Adrenal gland (tissue), 5 donors: ENCODE measurements around the gene EFCAB11.

ENCODE experiments used
- POLR2A ChIP-seq, 2 donors: fragments of 450-650 bp; IDR thresholded peaks; one replicate each; pipeline ENCODE4 v1.6.1; 2017; ENCODE audit warnings: antibody characterized with exemption in 2 of 2, mild to moderate bottlenecking in 2 of 2, moderate library complexity in 1 of 2
- TF ChIP-seq, protein P1 (sequence below), 6 experiments: fragments of 450-650 bp in 4 of 6; fragments of 200-600 bp in 2 of 6; sonication (generic) in 1 of 6; IDR thresholded peaks; 1 replicate in 5 of 6; 2 replicates in 1 of 6; pipeline versions ENCODE4 v1.5.1 to v1.8.0; 2016 to 2021; ENCODE audit warnings: antibody characterized with exemption in 6 of 6, mild to moderate bottlenecking in 2 of 6, moderate library complexity in 1 of 6
- donor health status: DM: no; HTN: no; CAD: no.

DNA sequence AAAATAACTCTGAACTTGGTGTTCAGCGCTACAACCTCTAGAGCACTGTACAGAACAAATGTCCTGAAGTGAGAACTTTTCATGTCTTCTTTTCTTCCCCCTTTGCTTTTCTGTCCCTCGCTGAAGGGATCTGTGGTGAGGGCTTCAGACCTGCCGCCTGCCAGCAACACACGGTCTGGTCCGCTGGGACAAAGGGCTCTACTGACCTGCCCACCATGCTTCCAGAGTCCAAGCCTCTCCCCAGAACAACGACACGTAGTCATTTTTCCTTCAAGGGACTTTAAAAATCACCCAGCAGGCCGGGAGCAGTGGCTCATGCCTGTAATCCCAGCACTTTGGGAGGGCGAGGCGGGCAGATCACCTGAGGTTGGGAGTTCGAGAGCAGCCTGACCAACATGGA lies 140.4 kb downstream of the EFCAB11 start:
- TF ChIP-seq POLR2A (IDR thresholded peaks at IDR 0.05), result no peak
- TF ChIP-seq, protein P1, sequence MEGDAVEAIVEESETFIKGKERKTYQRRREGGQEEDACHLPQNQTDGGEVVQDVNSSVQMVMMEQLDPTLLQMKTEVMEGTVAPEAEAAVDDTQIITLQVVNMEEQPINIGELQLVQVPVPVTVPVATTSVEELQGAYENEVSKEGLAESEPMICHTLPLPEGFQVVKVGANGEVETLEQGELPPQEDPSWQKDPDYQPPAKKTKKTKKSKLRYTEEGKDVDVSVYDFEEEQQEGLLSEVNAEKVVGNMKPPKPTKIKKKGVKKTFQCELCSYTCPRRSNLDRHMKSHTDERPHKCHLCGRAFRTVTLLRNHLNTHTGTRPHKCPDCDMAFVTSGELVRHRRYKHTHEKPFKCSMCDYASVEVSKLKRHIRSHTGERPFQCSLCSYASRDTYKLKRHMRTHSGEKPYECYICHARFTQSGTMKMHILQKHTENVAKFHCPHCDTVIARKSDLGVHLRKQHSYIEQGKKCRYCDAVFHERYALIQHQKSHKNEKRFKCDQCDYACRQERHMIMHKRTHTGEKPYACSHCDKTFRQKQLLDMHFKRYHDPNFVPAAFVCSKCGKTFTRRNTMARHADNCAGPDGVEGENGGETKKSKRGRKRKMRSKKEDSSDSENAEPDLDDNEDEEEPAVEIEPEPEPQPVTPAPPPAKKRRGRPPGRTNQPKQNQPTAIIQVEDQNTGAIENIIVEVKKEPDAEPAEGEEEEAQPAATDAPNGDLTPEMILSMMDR (IDR thresholded peaks at IDR 0.05), result no peak
